OCI-LY1 (cell line): ENCODE data around the gene EIF2B4.
"Not testable (repeated sequence)": the region's sequence is repeated elsewhere in the genome, so short reads cannot be mapped to it uniquely, and the experiment has no call there.

Experiments used
- CTCF ChIP-seq: fragments of 200-600 bp; sonication (generic), shearing (Covaris generic); IDR thresholded peaks from 2 replicates; pipeline ENCODE4 v1.5.1; 2017; ENCODE audit warnings: mild to moderate bottlenecking, antibody characterized with exemption, low read length, moderate library complexity, mixed read lengths
- EZH2 ChIP-seq: fragments of 200-600 bp; sonication (generic), shearing (Covaris generic); IDR thresholded peaks from 2 replicates; pipeline ENCODE4 v1.8.0; 2017; ENCODE audit warnings: borderline replicate concordance, mixed run types, mild to moderate bottlenecking, antibody characterized with exemption, low read length, moderate library complexity, mixed read lengths

GRCh38 chr2:27353386-27353761 lies 16.8 kb downstream of the EIF2B4 start:
- TF ChIP-seq CTCF, EZH2: not testable (repeated sequence)
